ENCODE results near the gene DDHD1. TPM values are rescaled to one million over a fixed set of nuclear protein-coding genes. Genes with fewer than 3 reads are reported as not detected.

Gene DDHD1
- total and polyA plus RNA-seq, 2 experiments from 2014 or later, result 6.2 to 18.8 TPM

GRCh38 chr14:53192052-53192760 is 39.1 kb upstream of the DDHD1 start:
- H4K20me1 ChIP-seq (ENCODE audit: insufficient read depth, poor library complexity, severe bottlenecking), result no peaks in the 10 kb centered on the region
- WGBS (ENCODE audit: low lambda C conversion rate, missing lambda C conversion rate), result 20% methylated on average over 2 of the region's 2 CpGs
- no peak for DNase-seq (ENCODE audit: low spot score)
- H3K9me2 ChIP-seq (replicated peaks; ENCODE audit: insufficient read depth), result no peaks in the 10 kb centered on the region
- H2AFZ ChIP-seq, result no peak overlapping the region
- H3K27me3 ChIP-seq, result no peaks in the 10 kb centered on the region
- H3K4me3 ChIP-seq, result no peak overlapping the region
- no peaks in the 10 kb centered on the region for H3K79me2 ChIP-seq
- no peak for TF ChIP-seq CTCF (IDR thresholded peaks at IDR 0.05; ENCODE audit: poor library complexity)
- no peak for TF ChIP-seq EZH2phosphoT487 (IDR thresholded peaks at IDR 0.05; ENCODE audit: low read depth, severe bottlenecking, unreplicated experiment)
- TF ChIP-seq EZH2 (IDR thresholded peaks at IDR 0.05; ENCODE audit: borderline replicate concordance), result no peak
- H3K9me3 ChIP-seq (ENCODE audit: low read depth), result no peaks in the 10 kb centered on the region
- H3K36me3 ChIP-seq (replicated peaks; ENCODE audit: insufficient read depth, low read depth), result no peaks in the 10 kb centered on the region
- H3K4me1 ChIP-seq (ENCODE audit: insufficient read depth), result no peaks in the 10 kb centered on the region
- H3K4me2 ChIP-seq, result no peak overlapping the region
- H3K27ac ChIP-seq, result no peak overlapping the region

- H4K20me1 ChIP-seq (ENCODE audit: insufficient read depth, poor library complexity, severe bottlenecking), result no peaks in the 10 kb centered on the region
- no peak overlapping the region for H3K4me3 ChIP-seq
- H3K36me3 ChIP-seq (replicated peaks; ENCODE audit: insufficient read depth, low read depth), result no peaks in the 10 kb centered on the region
- no peak overlapping the region for H2AFZ ChIP-seq
- H3K79me2 ChIP-seq, result no peaks in the 10 kb centered on the region
- no peaks in the 10 kb centered on the region for H3K9me2 ChIP-seq (replicated peaks; ENCODE audit: insufficient read depth)
- no peaks in the 10 kb centered on the region for H3K27me3 ChIP-seq
- H3K9me3 ChIP-seq (ENCODE audit: low read depth), result no peaks in the 10 kb centered on the region
- TF ChIP-seq CTCF (IDR thresholded peaks at IDR 0.05; ENCODE audit: poor library complexity) (no peak), EZH2phosphoT487 (IDR thresholded peaks at IDR 0.05; ENCODE audit: low read depth, severe bottlenecking, unreplicated experiment) (no peak), EZH2 (IDR thresholded peaks at IDR 0.05; ENCODE audit: borderline replicate concordance) (no peak)
- H3K4me2 ChIP-seq, result no peak overlapping the region
- WGBS (ENCODE audit: low lambda C conversion rate, missing lambda C conversion rate), result 76% methylated on average over 2 of the region's 2 CpGs
- H3K27ac ChIP-seq, result no peak overlapping the region
- H3K4me1 ChIP-seq (ENCODE audit: insufficient read depth), result no peaks in the 10 kb centered on the region
- no peak for DNase-seq (ENCODE audit: low spot score)
Measured at GRCh38 chr14:53190938-53191337, 37.8 kb upstream of the DDHD1 start.

GRCh38 chr14:53187921-53188463 is 34.9 kb upstream of the DDHD1 start:
- DNase-seq (ENCODE audit: low spot score), result no peak
- H3K79me2 ChIP-seq, result no peaks in the 10 kb centered on the region
- no peak for TF ChIP-seq EZH2 (IDR thresholded peaks at IDR 0.05; ENCODE audit: borderline replicate concordance)
- TF ChIP-seq EZH2phosphoT487 (IDR thresholded peaks at IDR 0.05; ENCODE audit: low read depth, severe bottlenecking, unreplicated experiment), result no peak
- no peak overlapping the region for H3K4me3 ChIP-seq
- H4K20me1 ChIP-seq (ENCODE audit: insufficient read depth, poor library complexity, severe bottlenecking), result no peaks in the 10 kb centered on the region
- H3K36me3 ChIP-seq (replicated peaks; ENCODE audit: insufficient read depth, low read depth), result no peaks in the 10 kb centered on the region
- 62% methylated on average over 5 of the region's 5 CpGs for WGBS (ENCODE audit: low lambda C conversion rate, missing lambda C conversion rate)
- H3K9me3 ChIP-seq (ENCODE audit: low read depth), result no peaks in the 10 kb centered on the region
- H2AFZ ChIP-seq, result no peak overlapping the region
- no peak overlapping the region for H3K4me2 ChIP-seq
- no peak overlapping the region for H3K27ac ChIP-seq
- no peaks in the 10 kb centered on the region for H3K4me1 ChIP-seq (ENCODE audit: insufficient read depth)
- no peaks in the 10 kb centered on the region for H3K9me2 ChIP-seq (replicated peaks; ENCODE audit: insufficient read depth)
- no peaks in the 10 kb centered on the region for H3K27me3 ChIP-seq

- Histone ChIP-seq H3K79me2 (no peaks in the 10 kb centered on the region), H3K36me3 (replicated peaks; ENCODE audit: insufficient read depth, low read depth) (no peaks in the 10 kb centered on the region), H3K4me2 (no peak overlapping the region), H3K9me2 (replicated peaks; ENCODE audit: insufficient read depth) (no peaks in the 10 kb centered on the region), H3K4me3 (no peak overlapping the region), H3K27ac (no peak overlapping the region), H3K4me1 (ENCODE audit: insufficient read depth) (no peaks in the 10 kb centered on the region), H4K20me1 (ENCODE audit: insufficient read depth, poor library complexity, severe bottlenecking) (no peaks in the 10 kb centered on the region), H2AFZ (no peak overlapping the region), H3K27me3 (no peaks in the 10 kb centered on the region), H3K9me3 (ENCODE audit: low read depth) (no peaks in the 10 kb centered on the region)
- 97% methylated on average over 1 of the region's 1 CpG for WGBS (ENCODE audit: low lambda C conversion rate, missing lambda C conversion rate)
- no peak for DNase-seq (ENCODE audit: low spot score)
- TF ChIP-seq EZH2 (IDR thresholded peaks at IDR 0.05; ENCODE audit: borderline replicate concordance) (no peak), EZH2phosphoT487 (IDR thresholded peaks at IDR 0.05; ENCODE audit: low read depth, severe bottlenecking, unreplicated experiment) (no peak)
Measured at GRCh38 chr14:53186532-53186931, 33.4 kb upstream of the DDHD1 start.
